Measurements from ENCODE around the gene DUSP6.

DUSP6 gene

DNA sequence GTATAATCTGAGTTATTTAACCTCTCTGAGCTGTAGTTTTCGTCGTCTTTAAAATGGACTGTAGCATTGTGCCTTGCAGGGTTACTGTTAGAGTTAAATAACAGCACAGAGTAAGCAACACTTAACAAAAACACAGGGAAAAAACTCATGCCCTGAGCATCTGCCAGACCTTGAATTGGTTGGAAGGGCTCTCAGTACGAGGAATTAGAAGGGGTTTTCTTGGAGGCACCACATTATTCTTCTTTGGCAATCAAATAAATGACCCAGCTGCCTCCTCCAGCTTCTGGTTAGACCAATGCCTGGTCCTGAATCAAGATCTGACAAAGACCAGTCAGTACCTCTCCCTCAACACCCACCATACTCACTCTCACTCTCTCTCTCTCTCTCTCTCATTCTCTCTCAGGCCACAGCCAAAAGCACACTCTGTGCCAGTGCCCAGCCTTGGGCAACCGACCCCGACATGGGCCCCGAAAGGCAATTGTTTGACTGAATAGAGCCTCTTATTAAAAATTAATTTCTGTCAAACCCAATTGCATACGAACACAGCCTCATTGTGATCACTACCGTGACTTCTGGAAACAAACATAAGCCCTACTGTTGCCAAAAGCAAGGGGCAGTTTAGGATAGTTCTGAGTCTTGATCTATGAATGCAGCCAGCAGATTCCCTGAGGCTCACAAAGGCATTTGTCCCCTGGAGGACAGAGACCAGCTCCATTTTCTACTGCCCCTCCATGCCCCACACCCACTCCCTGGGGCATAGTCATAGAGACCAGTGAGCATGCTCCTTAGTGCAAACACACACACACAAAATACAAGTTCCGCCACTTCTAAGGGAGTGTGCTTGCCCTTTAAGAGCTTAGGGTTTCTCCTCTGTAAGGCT is 23.9 kb downstream of the DUSP6 start:
- no peak for DNase-seq

DNA sequence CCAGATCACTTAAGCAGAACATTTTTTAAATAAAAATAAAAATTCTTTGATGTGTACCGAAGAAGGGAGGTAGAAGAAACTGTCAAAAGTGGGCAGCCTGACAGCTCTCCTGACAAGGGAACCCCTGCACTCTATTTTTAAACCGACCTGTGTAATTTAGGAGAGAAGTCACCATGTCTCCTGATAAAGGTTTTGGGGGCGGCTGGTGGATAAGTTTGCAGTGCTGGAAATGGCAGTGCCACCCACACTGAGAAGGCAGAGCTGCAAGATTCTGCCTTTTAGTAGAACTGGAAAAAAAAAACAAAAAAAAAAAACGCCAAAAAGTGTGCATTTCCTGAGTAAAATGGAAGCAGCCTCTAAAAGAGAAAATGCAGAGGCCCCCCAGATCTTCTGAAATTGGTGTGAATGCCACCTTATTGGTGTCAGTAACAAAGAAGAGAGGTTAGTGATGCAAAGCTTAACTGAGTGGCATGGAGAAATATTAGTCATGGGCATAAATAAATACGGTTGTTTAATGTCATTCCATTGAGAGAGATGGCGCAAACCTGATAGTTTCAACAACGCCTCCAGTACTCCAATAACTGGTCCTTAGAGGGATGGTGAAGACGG is 24.7 kb downstream of the DUSP6 start:
- no peak for DNase-seq

DNA sequence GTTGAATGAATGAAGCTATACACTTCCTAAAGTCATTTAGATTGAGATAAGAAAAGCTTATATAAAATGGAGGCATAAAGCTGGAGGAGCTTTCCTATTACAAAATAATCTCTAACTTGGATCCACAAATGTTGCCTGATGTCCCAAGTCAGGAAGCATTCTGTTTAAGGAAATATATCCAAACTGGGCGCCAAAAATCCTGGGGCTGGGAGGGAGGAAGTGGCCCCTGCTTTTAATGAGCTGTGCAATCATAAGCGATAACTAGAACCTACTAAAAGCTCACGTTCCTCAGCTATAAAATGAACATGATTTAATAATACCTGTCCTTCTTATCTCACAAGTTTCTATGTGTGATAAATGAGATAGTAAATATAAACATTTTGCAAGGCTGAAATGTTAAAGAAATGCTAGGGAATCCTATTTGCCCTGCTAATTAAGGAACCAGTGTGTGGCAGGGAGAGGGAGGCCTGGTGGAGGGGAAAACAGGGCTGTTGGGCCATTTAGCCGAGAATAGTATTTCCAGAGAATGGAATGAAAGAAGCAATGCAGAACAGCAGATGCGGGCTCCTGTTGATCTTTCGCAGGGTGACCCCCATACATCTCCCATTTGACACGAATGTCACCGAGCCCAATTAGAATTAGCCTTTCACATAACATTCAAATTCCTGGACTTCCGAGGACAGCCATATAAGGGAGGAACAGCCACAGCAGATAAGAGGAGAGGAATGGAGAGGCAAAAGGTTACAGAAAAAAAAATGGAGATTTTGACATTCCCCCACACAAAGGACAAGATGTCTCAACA is 25.9 kb downstream of the DUSP6 start:
- DNase-seq: no peak

DNA sequence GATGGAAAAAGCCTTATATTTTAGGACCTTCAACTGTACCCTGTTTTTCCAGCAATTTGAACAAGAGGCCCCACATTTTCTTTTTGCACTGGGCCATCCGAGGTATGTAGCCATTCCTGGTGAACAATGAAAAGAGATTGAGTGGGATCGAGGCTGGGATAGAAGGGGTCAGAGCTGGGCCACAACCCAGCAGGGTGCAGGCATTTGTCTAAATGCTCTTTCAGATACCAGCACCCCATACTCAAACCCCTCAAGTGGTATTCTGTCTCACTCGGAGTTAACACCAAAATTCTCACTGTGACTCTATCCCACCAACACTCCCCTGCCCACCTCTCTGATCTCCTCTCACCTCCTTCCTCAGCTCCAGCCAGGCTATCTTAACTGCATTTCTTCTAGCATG is 26.8 kb downstream of the DUSP6 start:
- no peak for DNase-seq

DNA sequence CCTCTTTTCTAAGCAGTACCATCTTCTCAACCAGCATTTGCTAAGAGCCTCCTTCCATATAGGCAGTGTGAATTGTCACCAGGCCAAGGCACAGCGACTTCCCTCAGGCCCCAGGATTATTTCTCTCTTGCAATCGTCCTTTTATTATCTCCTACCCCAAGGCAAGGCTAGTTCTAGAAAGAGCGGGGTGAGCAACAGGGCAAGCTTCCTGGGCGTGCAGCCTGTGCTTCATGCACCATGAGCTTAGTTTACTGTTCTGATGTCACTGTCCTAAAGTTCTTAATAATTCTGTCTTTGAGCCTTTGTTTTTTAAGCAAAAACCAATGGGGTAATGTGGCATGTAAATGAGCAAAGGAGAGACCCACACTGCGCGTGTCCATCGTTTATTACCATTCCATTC is 27.9 kb downstream of the DUSP6 start:
- no peak for DNase-seq

DNA sequence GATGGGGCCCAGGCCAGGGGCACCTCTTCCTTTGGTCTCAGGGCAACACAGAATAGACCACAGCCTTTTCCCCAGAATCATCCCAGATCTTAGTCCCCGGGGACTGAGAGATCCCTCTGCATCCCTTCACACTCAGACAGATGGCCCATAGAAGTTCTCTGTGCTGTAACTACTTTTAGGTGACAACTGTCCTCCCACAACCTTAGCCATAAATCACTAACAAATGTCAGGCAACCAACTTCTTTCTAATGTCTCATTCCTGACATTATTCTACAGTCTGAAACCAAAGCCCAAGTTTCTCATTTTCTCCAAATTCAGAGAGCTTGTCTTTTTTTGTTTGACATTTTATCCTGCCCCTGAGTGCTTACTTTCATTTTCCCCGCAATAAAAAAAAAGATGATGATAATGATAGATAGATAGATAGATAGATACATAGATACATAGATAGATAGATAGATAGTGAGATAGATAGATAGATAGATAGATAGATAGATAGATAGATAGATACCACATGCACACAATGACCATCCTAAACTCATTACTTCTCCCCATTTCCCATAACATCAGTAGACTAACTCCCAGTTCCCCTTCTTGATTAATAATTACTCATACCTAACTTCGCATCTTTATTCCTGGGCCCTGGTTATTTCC is 28.6 kb downstream of the DUSP6 start:
- DNase-seq: no peak

DNA sequence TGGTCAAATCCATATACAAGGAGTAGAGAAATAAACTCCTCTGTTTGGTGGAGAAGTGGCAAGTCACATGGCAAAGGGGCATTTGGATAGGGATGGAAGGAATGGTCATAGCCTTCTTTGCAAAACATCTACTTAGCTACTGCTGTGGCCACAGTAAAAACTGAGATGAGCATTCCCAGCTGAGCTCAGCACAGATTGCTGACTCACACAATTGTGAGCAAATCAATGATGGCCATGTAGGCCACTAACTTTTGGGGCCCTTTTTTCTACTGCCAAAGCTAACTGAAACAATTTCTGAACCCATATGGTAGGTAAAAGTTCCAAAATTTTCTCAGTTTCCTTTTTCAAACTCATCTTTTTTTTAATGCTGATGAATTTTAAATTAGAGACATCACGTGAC is 31.6 kb downstream of the DUSP6 start:
- DNase-seq: no peak

DNA sequence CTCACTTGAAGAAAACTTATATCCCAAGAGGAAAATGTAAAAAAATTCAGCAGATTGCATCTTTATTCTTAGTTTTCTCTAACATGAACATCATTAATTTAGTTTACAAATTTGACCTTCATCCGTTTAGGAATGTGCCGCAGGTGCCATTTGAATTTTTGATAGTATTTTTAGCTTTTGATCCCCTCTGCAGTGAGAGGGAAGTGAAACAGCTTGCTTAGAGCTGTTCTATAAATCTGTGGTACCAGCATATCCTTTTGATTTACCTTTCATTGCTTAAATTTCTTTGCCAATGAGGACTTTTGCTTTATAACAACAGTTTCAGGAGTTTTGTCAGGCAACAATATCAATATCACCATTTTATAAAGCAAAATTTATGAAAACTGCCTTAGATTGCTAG is 32.7 kb downstream of the DUSP6 start:
- DNase-seq: no peak

DNA sequence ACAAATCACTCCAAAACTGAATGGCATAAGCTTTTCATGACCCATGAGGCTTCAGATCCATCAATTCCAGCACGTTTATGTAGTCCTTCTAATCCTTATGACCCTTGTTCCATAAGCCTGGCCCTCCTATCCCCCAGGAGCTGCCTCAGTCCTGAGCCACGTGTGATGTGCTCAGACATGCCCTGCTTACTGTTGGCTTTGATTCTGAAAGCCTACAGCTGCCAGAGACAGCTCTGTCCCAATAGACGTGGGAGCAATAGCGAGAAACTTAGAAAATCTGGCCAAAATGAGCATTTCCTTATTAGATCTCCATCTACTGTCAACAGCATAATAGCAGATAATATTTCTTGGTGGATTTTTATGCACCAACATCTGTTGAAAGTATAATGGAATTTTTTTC is 33.2 kb downstream of the DUSP6 start:
- no peak for DNase-seq

DNA sequence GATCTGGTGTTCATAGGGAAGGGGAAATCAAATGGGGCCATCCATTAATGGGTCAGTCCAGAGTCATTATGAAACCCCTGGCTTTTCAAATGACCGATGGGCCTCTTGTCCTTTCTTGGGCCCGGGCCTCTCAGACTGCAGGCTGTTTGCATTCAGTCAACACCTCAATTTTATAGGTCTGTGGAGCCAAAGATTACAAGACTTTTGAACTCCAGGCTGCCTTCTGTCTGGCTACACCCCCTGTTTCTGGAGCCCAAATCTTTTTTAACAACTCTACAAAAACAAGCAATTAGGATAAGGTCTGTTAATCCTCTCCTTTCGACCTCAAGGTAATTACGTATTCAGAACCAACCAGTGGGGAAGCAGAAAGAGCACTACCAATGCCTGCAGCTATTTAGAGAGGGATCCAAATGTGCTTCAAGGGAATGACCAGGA is 35.6 kb downstream of the DUSP6 start:
- no peak for DNase-seq

DNA sequence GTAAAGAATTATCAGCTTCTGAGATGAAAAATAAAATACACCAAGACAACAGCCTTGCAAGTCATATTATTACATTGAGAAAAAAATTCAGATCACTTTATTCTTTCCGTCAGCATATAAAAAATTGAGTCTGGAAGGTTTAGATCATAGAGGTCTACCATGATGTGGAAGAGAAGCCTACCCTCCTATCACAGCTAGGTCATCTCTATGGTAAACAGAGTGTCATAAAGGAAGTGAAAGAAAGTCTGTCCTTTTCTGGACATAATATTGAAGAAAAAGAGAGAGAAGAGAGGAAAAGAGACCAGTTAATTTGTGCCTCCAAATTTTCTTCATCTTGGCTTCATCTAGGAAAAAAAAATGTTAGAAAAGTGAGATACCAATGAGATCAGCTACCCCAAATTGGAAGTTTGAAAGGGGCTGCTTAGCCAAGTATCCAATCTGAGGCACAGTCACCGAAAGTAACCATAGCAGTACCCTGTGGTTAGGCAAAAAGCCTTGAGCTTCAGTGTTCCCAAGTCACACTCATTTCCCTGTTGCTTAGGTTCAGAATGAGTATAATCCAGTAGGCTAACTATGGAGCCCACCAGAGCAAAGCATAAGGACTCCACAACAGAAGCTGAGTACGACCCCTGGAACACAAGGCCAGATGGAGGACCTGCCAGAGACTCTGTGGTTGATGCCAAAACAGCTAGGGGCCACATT is 38.1 kb downstream of the DUSP6 start:
- DNase-seq: no peak

DNA sequence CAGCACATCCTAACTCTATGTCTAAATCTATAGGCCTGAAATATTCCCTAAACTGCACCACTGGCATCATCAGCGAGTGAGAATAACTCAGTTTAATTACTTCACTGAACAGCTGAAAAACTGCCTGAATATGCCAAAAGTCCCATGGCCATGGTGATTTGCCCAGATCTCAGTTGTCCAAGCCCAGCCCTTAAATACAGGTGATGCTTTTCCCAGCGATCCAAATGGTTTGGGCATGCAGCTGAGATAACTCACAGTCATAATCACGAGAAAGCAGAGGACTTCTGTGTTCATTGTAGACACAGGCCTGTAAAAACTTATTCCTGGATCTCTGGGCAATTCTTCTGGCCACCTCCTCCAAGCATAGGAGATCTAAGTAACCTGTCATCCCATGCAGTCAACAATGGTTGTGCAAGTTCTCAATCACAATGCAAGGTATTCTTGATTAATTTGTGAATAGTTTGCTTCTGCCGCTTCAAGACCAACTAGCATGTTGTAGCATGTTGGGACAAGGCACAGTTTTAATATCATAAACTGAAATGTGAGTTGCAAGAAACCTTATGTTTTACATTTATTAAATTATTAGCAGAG is 40.5 kb downstream of the DUSP6 start:
- DNase-seq: no peak

DNA sequence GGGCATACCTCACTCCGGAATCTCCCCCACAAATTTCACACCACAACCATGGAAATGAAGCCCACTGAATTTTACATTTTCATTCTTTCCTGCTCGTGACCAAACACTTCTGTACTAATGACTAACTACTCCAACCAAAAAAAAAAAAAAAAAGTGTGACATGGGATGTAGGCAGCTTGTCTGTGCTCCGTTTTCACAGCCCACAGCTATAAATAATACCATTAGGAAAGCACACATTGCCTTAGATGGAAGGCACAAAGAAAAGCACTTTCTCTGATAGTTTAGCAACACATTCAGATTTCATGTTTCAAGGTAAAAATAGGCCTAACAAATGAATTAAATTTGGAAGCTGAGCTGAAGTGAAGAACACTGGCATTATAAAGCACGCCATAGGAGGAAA is 42.5 kb downstream of the DUSP6 start:
- no peak for DNase-seq

DNA sequence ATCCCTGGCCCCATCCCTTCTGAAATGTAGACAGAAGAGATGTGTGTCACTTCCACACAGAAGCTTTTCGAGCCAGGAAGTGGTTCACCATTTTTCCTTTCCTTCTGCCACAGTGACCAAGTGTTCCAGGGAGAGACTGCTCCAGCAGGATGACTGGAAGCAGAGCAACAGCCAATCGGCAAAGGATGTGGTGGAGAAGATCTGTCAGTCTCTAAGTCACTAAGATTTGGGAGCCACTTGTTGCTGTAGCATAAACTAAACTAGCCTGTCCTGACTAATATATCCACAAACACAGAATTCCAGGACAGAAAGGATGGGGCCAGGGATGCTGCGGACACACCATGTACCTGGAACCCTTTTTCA is 42.9 kb downstream of the DUSP6 start:
- DNase-seq: no peak

DNA sequence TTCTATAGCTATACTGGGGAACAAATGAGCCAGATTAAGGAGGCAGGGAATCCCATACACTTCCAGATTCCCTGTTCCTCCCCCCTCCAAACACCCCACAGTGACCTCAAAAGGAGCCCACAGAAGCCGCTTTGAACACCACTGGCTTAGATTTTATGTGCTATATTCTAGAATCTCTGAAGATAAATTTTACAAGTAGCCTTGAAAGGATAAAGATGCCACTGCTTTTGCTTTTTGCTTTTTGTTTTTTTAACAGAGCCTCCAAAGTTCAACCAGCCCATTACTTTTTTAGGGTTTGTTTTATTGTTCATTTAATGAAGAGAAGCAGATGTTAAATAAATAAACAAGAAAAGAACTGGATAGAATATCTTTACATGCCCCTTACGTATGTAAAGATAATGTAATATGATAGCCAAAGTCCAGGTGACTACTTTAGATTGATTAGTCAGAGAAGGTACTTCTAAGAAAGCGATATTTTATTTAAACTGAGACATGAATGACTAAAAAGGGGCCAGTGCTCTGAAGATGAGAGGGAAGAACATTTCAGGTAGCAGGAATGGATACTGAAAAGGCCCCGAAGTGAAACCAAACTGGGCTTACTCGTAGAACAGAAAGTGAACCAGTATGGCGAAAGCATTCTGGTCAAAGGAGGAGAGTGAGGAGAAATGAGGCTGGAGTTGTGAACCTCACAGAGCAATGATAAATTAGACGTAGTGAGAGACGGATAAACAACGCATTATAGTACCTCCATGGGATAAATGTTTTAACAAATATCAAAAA is 44.6 kb downstream of the DUSP6 start:
- DNase-seq: no peak

DNA sequence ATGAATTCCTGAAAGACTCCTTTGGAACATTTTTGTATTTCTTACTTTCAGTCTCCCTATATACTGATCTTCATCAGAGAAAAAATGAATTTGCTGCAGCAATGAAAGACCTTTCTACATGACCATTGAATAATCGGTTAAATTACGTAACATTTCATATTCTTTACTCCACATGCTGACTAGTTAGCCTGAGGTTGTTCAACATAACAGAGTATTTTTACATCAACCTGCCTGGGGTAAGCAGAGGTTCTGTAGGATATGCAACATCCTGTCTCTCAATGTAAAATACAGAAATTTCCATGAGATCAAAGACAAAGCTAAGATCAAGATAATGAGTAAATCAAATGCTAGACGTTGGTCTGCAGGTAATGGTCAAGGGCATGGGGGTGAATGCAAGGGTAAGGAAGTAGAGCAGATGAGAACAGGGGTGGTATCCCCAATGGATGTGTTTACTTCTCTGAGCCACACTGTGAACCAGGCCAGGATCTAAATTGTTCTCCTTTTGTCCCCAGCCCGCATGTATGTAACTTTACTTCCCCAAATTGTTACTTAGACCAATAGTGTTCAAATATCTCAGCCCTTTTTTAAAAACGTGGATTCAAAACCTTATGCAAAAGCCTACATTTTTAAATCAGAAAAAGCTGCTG is 45.4 kb downstream of the DUSP6 start:
- no peak for DNase-seq

DNA sequence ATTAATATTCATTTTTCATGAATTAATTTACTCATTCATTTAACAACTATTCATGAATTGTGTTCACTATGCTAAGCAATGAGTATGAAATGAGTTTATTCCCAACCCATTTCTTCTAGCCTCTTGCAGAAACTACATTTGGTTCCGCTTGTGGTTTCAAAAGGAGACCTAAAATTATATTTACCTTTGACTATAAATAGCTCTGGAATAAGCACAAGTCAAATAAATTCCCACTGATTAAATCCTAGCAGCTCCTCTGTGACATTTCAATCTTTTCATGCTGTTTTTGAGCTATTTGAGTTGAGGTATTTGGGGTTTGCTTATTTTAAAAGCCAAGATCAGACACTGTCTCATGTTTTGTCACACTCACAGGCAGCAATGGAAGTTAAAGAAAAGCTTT is 46.9 kb downstream of the DUSP6 start:
- no peak for DNase-seq

DNA sequence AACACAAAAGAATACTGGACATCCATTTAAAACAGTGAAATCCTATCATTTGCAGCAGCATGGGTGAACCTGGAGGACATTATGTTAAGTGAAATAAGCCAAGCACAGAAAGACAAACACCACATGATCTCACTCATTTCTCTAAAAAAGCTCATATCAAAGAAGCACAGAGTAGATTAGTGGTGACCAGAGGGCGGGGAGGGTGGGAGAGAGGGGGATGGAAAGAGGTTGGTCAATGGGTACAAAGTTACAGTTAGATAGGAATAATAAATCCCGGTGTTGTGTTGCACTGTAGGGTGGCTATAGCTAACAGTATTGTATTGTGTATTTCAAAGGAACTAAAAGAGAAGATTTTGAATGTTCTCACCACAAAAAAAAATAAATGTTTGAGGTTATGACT is 52.4 kb downstream of the DUSP6 start:
- DNase-seq: no peak

DNA sequence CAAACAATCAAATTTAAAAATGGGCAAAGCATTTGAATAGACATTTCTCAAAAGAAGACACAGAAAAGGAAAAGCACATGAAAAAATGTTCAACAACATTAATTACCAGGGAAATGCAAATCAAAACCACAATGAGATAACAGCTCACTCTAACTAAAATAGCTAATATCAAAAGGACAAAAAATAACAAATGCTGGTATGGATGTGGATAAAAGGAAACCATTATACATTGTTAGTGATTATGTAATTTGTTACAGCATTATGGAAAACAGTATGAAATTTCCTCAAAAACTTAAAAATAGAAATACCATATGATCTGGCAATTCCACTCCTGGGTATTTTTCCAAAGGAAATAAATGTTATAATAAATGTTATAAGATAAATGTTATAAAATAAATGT is 52.9 kb downstream of the DUSP6 start:
- no peak for DNase-seq

Data from amniotic stem cell (primary cell).